Esophagus muscularis mucosa (tissue), 4 donors: ENCODE results near the gene SH2D6. TPM values are rescaled to one million over a fixed set of nuclear protein-coding genes. Genes with fewer than 3 reads are reported as not detected.
"Not testable (repeated sequence)": the region's sequence is repeated elsewhere in the genome, so short reads cannot be mapped to it uniquely, and the experiment has no call there.

Experiments
- DNase-seq: peaks from one replicate; pipeline ENCODE4 v3.0.0-alpha.2; 2017; ENCODE audit errors: extremely low spot score
- H3K27ac ChIP-seq, 4 donors: fragments of 200-600 bp; sonication (generic); replicated peaks in 1 of 4; 1 replicate in 3 of 4; 2 replicates in 1 of 4; pipeline ENCODE4 v1.5.1; 2016 to 2019; ENCODE audit warnings: mild to moderate bottlenecking in 1 of 4
- H3K27me3 ChIP-seq, 4 donors: fragments of 200-600 bp; sonication (generic); one replicate each; pipeline versions ENCODE4 v1.5.1 to v1.6.0; 2016 to 2019
- H3K36me3 ChIP-seq, 4 donors: fragments of 200-600 bp; sonication (generic); one replicate each; pipeline ENCODE4 v1.5.1; 2016 to 2019
- H3K4me1 ChIP-seq, 4 donors: fragments of 200-600 bp; sonication (generic); one replicate each; pipeline ENCODE4 v1.5.1; 2016 to 2019
- H3K4me3 ChIP-seq, 4 donors: fragments of 200-600 bp; sonication (generic); 1 replicate in 2 of 4; 2 replicates in 2 of 4; pipeline ENCODE4 v1.5.1; 2016 to 2019; ENCODE audit warnings: mild to moderate bottlenecking in 4 of 4, moderate library complexity in 1 of 4
- H3K9me3 ChIP-seq, 4 donors: fragments of 200-600 bp; sonication (generic); 1 replicate in 3 of 4; 2 replicates in 1 of 4; pipeline ENCODE4 v1.5.1; 2016 to 2019
- EP300 ChIP-seq: sonication (generic); formaldehyde crosslinking; IDR thresholded peaks from one replicate; pipeline ENCODE4 v1.6.1; 2017; ENCODE audit warnings: antibody characterized with exemption
- POLR2A ChIP-seq: fragments of 450-650 bp; IDR thresholded peaks from one replicate; pipeline ENCODE4 v1.6.1; 2017; ENCODE audit warnings: antibody characterized with exemption, moderate library complexity, mild to moderate bottlenecking, low read depth
- POLR2AphosphoS5 ChIP-seq, 2 donors: sonication (generic); formaldehyde crosslinking; IDR thresholded peaks; one replicate each; pipeline ENCODE4 v1.6.1; 2017; ENCODE audit warnings: antibody characterized with exemption in 2 of 2
- WGBS: methylation state at CpG from one replicate; pipeline ENCODE4 v1.1.5; 2018; 5-methylcytosine and 5-hydroxymethylcytosine counted together
- intact Hi-C: fragments of 100-400 bp; cut with DNase I; formaldehyde crosslinking; loops from one replicate; pipeline ENCODE4 v1.15.1; 2023
- total RNA-seq, 4 donors: library from RNA; depleted of rRNA; stranded (reverse); fragments of >200 nt; gene quantifications; one replicate each; pipeline versions ENCODE4 v1.1.0 to v1.2.1, GENCODE V29; 2016
- TF ChIP-seq, protein P1 (sequence below), 3 experiments: fragments of 200-600 bp in 2 of 3; fragments of 450-650 bp in 1 of 3; sonication (generic) in 2 of 3; IDR thresholded peaks; one replicate each; pipeline ENCODE4 v1.5.1; 2017 to 2019; ENCODE audit warnings: antibody characterized with exemption in 3 of 3, mild to moderate bottlenecking in 2 of 3, moderate library complexity in 1 of 3

Gene SH2D6
- total RNA-seq, 4 donors from 2014 or later = not detected

DNA sequence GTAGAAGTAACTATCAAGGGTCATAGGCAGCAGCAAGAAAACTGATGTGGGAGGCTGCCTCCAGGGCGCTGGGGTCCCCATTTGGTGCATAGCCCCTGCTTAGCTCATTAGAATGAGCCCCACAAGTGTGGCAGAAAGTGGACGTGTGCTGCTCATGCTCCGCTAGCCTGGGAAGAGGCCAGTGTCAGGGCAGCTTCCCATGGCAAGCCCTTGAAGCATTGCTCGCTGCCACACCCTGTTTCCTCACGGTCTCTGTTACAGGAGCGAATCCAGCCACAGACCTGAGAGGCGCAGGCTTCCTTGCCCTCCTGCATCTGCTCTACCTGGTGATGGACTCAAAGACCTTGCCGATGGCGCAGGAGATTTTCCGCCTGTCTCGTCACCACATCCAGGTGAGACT, 41.4 kb upstream of the SH2D6 start:
- H3K4me1 ChIP-seq = no peaks in the 10 kb centered on the region
- TF ChIP-seq POLR2A (no peak), POLR2AphosphoS5 (IDR thresholded peaks at IDR 0.05) (no peak), EP300 (no peak)
- TF ChIP-seq, protein P1, sequence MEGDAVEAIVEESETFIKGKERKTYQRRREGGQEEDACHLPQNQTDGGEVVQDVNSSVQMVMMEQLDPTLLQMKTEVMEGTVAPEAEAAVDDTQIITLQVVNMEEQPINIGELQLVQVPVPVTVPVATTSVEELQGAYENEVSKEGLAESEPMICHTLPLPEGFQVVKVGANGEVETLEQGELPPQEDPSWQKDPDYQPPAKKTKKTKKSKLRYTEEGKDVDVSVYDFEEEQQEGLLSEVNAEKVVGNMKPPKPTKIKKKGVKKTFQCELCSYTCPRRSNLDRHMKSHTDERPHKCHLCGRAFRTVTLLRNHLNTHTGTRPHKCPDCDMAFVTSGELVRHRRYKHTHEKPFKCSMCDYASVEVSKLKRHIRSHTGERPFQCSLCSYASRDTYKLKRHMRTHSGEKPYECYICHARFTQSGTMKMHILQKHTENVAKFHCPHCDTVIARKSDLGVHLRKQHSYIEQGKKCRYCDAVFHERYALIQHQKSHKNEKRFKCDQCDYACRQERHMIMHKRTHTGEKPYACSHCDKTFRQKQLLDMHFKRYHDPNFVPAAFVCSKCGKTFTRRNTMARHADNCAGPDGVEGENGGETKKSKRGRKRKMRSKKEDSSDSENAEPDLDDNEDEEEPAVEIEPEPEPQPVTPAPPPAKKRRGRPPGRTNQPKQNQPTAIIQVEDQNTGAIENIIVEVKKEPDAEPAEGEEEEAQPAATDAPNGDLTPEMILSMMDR (IDR thresholded peaks at IDR 0.05) = no peak
- 85% methylated on average over 7 of the region's 11 CpGs for WGBS
- no peak overlapping the region for H3K27ac ChIP-seq
- no peaks in the 10 kb centered on the region for H3K27me3 ChIP-seq
- H3K9me3 ChIP-seq = no peaks in the 10 kb centered on the region
- H3K4me3 ChIP-seq = no peak overlapping the region
- intact Hi-C loops = no loop called here
- H3K36me3 ChIP-seq = peaks cover 22 to 91% (median 55%) of the 10 kb centered on the region in 4 donors
- no peak for DNase-seq

DNA sequence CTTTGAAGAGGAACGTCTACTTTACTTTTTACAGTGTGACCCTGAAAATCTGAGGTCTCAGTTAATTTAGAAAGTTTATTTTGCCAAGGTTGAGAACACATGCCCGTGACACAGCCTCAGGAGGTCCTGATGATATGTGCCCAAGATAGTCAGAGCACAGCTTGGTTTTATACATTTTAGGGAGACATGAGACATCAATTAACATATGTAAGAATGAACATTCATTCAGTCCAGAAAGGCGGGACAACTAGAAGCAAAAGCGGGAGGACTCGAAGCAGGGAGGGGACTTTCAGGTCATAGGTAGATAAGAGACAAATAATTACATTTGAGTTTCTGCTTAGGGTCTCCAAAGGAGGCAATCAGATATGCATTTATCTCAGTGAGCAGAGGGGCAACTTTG, 40.3 kb upstream of the SH2D6 start:
- Histone ChIP-seq H3K4me3 (no peak overlapping the region), H3K27ac (no peak overlapping the region), H3K4me1 (no peaks in the 10 kb centered on the region), H3K9me3 (no peaks in the 10 kb centered on the region), H3K36me3 (peaks cover 22 to 89% (median 50%) of the 10 kb centered on the region in 4 donors), H3K27me3 (no peaks in the 10 kb centered on the region)
- WGBS = 92% methylated on average over 5 of the region's 5 CpGs
- intact Hi-C loops = no loop called here
- no peak for DNase-seq
- TF ChIP-seq, protein P1 (IDR thresholded peaks at IDR 0.05) = no peak
- TF ChIP-seq EP300 = no peak
- no peak for TF ChIP-seq POLR2AphosphoS5 (IDR thresholded peaks at IDR 0.05)
- TF ChIP-seq POLR2A = no peak

DNA sequence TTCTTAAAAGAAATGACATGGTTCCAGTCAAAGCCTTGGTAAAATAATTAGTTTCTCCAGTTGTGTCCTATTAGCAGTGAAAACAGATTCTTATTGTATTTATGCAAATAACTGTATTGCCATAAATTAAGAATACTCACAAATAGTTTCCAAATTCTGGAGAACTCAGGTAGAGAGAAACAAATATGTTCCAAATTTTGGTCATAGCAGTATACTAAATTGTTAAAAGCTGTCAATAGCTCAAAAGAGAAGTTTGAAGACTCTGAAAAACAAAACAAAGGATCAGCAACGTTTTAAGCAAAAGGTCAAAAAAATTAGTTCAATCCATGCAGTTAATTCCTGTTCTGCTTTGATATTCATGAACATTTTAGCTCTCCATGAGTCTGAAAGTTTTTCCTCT, 38.5 kb upstream of the SH2D6 start:
- DNase-seq = no peak
- no peaks in the 10 kb centered on the region for H3K27me3 ChIP-seq
- WGBS = 79% methylated on average over 1 of the region's 1 CpG
- no peak overlapping the region for H3K27ac ChIP-seq
- TF ChIP-seq, protein P1 (IDR thresholded peaks at IDR 0.05) = no peak
- no peak for TF ChIP-seq POLR2A
- TF ChIP-seq EP300 = no peak
- no peak for TF ChIP-seq POLR2AphosphoS5 (IDR thresholded peaks at IDR 0.05)
- peaks cover 22 to 93% (median 58%) of the 10 kb centered on the region in 4 donors for H3K36me3 ChIP-seq
- no peaks in the 10 kb centered on the region for H3K4me1 ChIP-seq
- H3K4me3 ChIP-seq = no peak overlapping the region
- H3K9me3 ChIP-seq = no peaks in the 10 kb centered on the region
- intact Hi-C loops = no loop called here

DNA sequence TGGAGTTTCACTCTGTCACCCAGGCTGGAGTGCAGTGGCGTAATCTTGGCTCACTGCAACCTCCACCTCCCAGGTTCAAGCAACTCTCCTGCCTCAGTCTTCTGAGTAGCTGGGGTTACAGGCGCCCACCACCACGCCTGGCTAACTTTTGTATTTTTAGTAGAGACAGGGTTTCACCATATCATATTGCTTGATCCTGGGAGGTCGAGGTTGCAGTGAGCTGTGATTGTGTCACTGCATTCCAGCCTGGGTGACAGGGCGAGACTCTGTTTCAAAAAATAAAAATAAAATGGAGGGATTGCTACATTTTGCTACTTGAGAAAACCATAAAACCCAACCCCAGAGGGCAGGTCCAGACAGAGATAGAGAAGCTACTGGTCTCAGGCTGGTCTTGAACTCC, 35.4 kb upstream of the SH2D6 start:
- H3K27me3 ChIP-seq, DNase-seq, intact Hi-C loops, H3K27ac ChIP-seq, H3K4me1 ChIP-seq, H3K9me3 ChIP-seq, H3K4me3 ChIP-seq: not testable (repeated sequence)
- 83% methylated on average over 5 of the region's 5 CpGs for WGBS
- H3K36me3 ChIP-seq = peaks cover 23 to 96% (median 62%) of the 10 kb centered on the region in 4 donors

DNA sequence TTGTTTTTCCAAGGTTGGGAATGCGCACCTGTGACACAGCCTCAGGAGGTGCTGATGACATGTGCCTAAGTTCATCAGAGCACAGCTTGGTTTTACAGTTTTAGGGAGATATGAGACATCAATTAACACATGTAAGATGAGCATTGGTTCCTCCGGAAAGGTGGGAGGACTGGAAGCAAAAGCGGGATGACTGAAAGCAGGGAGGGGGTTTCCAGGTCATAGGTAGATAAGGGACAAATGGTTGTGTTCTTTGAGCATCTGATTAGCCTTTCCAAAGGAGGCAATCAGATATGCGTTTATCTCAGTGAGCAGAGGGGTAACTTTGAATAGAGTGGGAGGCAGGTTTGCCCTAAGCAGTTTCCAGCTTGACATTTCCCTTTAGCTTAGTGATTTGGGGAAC, 34.7 kb upstream of the SH2D6 start:
- no peaks in the 10 kb centered on the region for H3K4me1 ChIP-seq
- H3K36me3 ChIP-seq = peaks cover 23 to 96% (median 63%) of the 10 kb centered on the region in 4 donors
- 87% methylated on average over 4 of the region's 4 CpGs for WGBS
- H3K4me3 ChIP-seq = no peak overlapping the region
- no peaks in the 10 kb centered on the region for H3K9me3 ChIP-seq
- H3K27me3 ChIP-seq = no peaks in the 10 kb centered on the region
- intact Hi-C loops = no loop called here
- no peak for TF ChIP-seq POLR2AphosphoS5 (IDR thresholded peaks at IDR 0.05)
- TF ChIP-seq, protein P1 (IDR thresholded peaks at IDR 0.05) = no peak
- TF ChIP-seq EP300 = no peak
- TF ChIP-seq POLR2A = no peak
- no peak for DNase-seq
- no peak overlapping the region for H3K27ac ChIP-seq
